SU-DHL-6 (cell line): ENCODE results near the gene ARMH4.

Experiments
- CTCF ChIP-seq: fragments of 200-600 bp; sonication (generic); IDR thresholded peaks from one replicate; pipeline ENCODE4 v1.5.1; 2017; ENCODE audit warnings: antibody characterized with exemption, mild to moderate bottlenecking, low read length, moderate library complexity; ENCODE audit not compliant: insufficient read depth, poor library complexity, severe bottlenecking
- EZH2phosphoT487 ChIP-seq: fragments of 200-600 bp; sonication (generic), shearing (Covaris generic); conservative IDR thresholded peaks from 2 replicates; pipeline ENCODE4 v1.6.1; 2018; ENCODE audit warnings: mild to moderate bottlenecking, antibody characterized with exemption, low read length, moderate library complexity, mixed read lengths

- TF ChIP-seq CTCF (no peak), EZH2phosphoT487 (no peak)
Observed at GRCh38 chr14:58078471-58078870, 73.5 kb downstream of the ARMH4 start.
